Muscle of leg (tissue), 11 donors: ENCODE results near the gene GPAM. TPM values are rescaled to one million over a fixed set of nuclear protein-coding genes. Genes with fewer than 3 reads are reported as not detected.

Source experiments
- DNase-seq: peaks from one replicate; pipeline ENCODE4 v3.0.0; 2013
- H3K27ac ChIP-seq: one replicate; pipeline ENCODE4 v1.5.1; 2013; ENCODE audit warnings: mild to moderate bottlenecking, low read length, control low read depth
- H3K27me3 ChIP-seq: one replicate; pipeline ENCODE4 v1.6.1; 2013; ENCODE audit warnings: low read length; ENCODE audit not compliant: control insufficient read depth, insufficient read depth
- H3K36me3 ChIP-seq: one replicate; pipeline ENCODE4 v1.6.1; 2013; ENCODE audit warnings: low read length; ENCODE audit not compliant: control insufficient read depth, insufficient read depth
- H3K4me1 ChIP-seq: one replicate; pipeline ENCODE4 v1.6.1; 2013; ENCODE audit warnings: low read length; ENCODE audit not compliant: control insufficient read depth, insufficient read depth
- H3K4me3 ChIP-seq: one replicate; pipeline ENCODE4 v1.5.1; 2013; ENCODE audit warnings: low read length, control low read depth
- H3K9me3 ChIP-seq: replicated peaks from 2 replicates; pipeline ENCODE4 v1.6.1; 2013; ENCODE audit warnings: low read depth, low read length; ENCODE audit not compliant: control insufficient read depth
- WGBS: methylation state at CpG from one replicate; pipeline ENCODE4 v1.1.5; 2013; ENCODE audit warnings: missing lambda C conversion rate; ENCODE audit not compliant: insufficient coverage; 5-methylcytosine and 5-hydroxymethylcytosine counted together
- polyA plus RNA-seq, 8 donors: library from polyadenylated mRNA; unstranded; fragments of 120-200 nt; gene quantifications; one replicate each; pipeline versions ENCODE4 v1.2.1 to v1.2.3, GENCODE V29; 2013; ENCODE audit warnings: inconsistent platforms in 1 of 8, low replicate concordance in 1 of 8; ENCODE audit not compliant: insufficient read length in 8 of 8, insufficient read depth in 1 of 8
- total RNA-seq: library from RNA; stranded (reverse); fragments of 120-200 nt; gene quantifications from one replicate; pipeline ENCODE4 v1.2.4, GENCODE V29; 2013

The GPAM gene
- total and polyA plus RNA-seq, 9 donors, result 7.0 to 14.9 (median 10.4) TPM

- DNase-seq, result no peak
- no peak overlapping the region for H3K4me3 ChIP-seq
- no peaks in the 10 kb centered on the region for H3K27me3 ChIP-seq
- H3K27ac ChIP-seq, result no peak overlapping the region
- no peaks in the 10 kb centered on the region for H3K9me3 ChIP-seq
- no peaks in the 10 kb centered on the region for H3K4me1 ChIP-seq
- no peaks in the 10 kb centered on the region for H3K36me3 ChIP-seq
- WGBS, result 67% methylated on average over 3 of the region's 5 CpGs
Measured at GRCh38 chr10:112189465-112189864, 5.9 kb upstream of the GPAM start.

DNA sequence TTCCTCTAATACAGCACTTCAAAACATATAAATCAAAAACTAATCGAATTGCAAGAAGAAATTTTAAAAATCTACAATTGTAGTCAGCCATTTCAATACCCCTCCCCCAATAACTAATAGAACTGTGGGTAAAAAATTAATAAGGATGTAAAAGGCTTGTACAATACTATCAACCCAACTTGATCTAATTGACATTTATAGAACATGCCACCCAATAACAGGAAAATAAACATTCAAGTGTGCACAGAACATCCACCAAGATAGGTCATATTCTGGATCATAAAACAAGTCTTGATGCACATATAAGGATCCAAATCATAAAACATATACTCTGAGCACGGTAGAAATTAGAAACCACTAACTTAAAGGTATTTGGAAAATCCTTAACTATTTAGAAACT is 4.0 kb upstream of the GPAM start:
- no peaks in the 10 kb centered on the region for H3K36me3 ChIP-seq
- WGBS, result no CpG with 5 or more reads among the region's 2 CpGs
- H3K4me1 ChIP-seq, result peaks cover 6% of the 10 kb centered on the region
- H3K27ac ChIP-seq, result no peak overlapping the region
- H3K4me3 ChIP-seq, result no peak overlapping the region
- no peaks in the 10 kb centered on the region for H3K27me3 ChIP-seq
- DNase-seq, result no peak
- H3K9me3 ChIP-seq, result no peaks in the 10 kb centered on the region

- H3K27me3 ChIP-seq, result no peaks in the 10 kb centered on the region
- no peaks in the 10 kb centered on the region for H3K9me3 ChIP-seq
- no peak overlapping the region for H3K4me3 ChIP-seq
- H3K4me1 ChIP-seq, result peaks cover 6% of the 10 kb centered on the region
- DNase-seq, result no peak
- no peaks in the 10 kb centered on the region for H3K36me3 ChIP-seq
- WGBS, result no CpG with 5 or more reads among the region's 1 CpG
- no peak overlapping the region for H3K27ac ChIP-seq
Measured at GRCh38 chr10:112185959-112186358, 2.4 kb upstream of the GPAM start.

GRCh38 chr10:112184379-112184778 is 814 bp upstream of the GPAM start:
- no peaks in the 10 kb centered on the region for H3K36me3 ChIP-seq
- H3K9me3 ChIP-seq, result no peaks in the 10 kb centered on the region
- peaks cover 6% of the 10 kb centered on the region for H3K4me1 ChIP-seq
- DNase-seq, result peak; percentile 4
- no peaks in the 10 kb centered on the region for H3K27me3 ChIP-seq
- peak overlapping the region; percentile 89 for H3K27ac ChIP-seq
- WGBS, result no CpG with 5 or more reads among the region's 2 CpGs
- peak overlapping the region; percentile 96 for H3K4me3 ChIP-seq

- Histone ChIP-seq H3K4me3 (peak overlapping the region; percentile 96), H3K36me3 (no peaks in the 10 kb centered on the region), H3K9me3 (no peaks in the 10 kb centered on the region), H3K27me3 (no peaks in the 10 kb centered on the region), H3K4me1 (peaks cover 6% of the 10 kb centered on the region), H3K27ac (peak overlapping the region; percentile 89)
- 0% methylated on average over 3 of the region's 5 CpGs for WGBS
- no peak for DNase-seq
Measured at GRCh38 chr10:112184052-112184371, 447 bp upstream of the GPAM start.

GRCh38 chr10:112182784-112183328 is 709 bp downstream of the GPAM start:
- H3K9me3 ChIP-seq, result no peaks in the 10 kb centered on the region
- peaks cover 6% of the 10 kb centered on the region for H3K4me1 ChIP-seq
- WGBS, result 21% methylated on average over 4 of the region's 10 CpGs
- H3K36me3 ChIP-seq, result no peaks in the 10 kb centered on the region
- peak overlapping the region; percentile 70 for H3K27ac ChIP-seq
- no peak for DNase-seq
- H3K4me3 ChIP-seq, result peak overlapping the region; percentile 96
- H3K27me3 ChIP-seq, result no peaks in the 10 kb centered on the region

- Histone ChIP-seq H3K4me1 (no peaks in the 10 kb centered on the region), H3K27me3 (no peaks in the 10 kb centered on the region), H3K36me3 (peaks cover 16% of the 10 kb centered on the region), H3K4me3 (no peak overlapping the region), H3K9me3 (no peaks in the 10 kb centered on the region), H3K27ac (no peak overlapping the region)
- WGBS, result 100% methylated on average over 1 of the region's 1 CpG
- DNase-seq, result no peak
Measured at GRCh38 chr10:112177247-112177646, 6.3 kb downstream of the GPAM start.

DNA sequence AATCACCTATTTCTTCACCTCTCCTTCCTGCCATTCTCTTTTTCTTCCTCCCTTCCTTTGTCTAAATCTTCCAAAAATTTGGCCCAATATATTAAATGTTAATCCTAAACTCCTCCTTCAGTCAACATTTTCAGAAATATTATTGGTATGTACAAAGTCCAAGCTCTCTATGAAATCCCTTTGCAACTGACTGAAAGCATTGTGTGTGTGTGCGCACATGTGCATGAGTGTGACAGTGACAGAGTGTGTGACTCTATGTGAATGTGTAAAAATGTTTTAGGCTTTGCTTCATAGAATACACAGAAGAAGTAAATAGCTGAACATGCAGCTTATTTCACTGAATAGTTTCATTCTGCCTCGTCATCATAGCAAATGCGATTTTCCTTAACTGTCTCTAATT is 7.0 kb downstream of the GPAM start:
- Histone ChIP-seq H3K9me3 (no peaks in the 10 kb centered on the region), H3K27me3 (no peaks in the 10 kb centered on the region), H3K4me3 (no peak overlapping the region), H3K27ac (no peak overlapping the region), H3K4me1 (no peaks in the 10 kb centered on the region), H3K36me3 (peaks cover 16% of the 10 kb centered on the region)
- 100% methylated on average over 1 of the region's 3 CpGs for WGBS
- no peak for DNase-seq

DNA sequence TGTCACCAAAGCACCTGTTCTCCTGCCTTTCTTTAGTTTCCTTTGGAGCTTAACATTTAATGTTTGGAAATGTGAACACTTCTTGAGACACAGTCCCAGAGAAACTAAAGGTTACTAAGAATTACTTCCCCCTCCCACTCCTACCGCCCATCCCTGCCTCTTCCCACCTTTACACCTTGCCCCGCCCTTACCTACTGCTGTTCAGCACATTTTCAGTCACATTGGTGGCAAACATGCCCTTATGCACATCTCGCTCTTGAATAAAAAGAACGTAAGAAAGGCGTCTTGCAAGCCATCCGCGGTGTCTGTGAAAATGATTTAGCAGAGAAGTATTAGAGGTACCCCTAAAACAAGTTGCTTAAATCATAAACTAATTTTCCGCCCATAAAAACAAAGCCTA is 8.2 kb downstream of the GPAM start:
- no peaks in the 10 kb centered on the region for H3K27me3 ChIP-seq
- H3K4me3 ChIP-seq, result no peak overlapping the region
- H3K36me3 ChIP-seq, result peaks cover 26% of the 10 kb centered on the region
- WGBS, result 96% methylated on average over 4 of the region's 8 CpGs
- H3K9me3 ChIP-seq, result no peaks in the 10 kb centered on the region
- no peaks in the 10 kb centered on the region for H3K4me1 ChIP-seq
- DNase-seq, result no peak
- no peak overlapping the region for H3K27ac ChIP-seq

DNA sequence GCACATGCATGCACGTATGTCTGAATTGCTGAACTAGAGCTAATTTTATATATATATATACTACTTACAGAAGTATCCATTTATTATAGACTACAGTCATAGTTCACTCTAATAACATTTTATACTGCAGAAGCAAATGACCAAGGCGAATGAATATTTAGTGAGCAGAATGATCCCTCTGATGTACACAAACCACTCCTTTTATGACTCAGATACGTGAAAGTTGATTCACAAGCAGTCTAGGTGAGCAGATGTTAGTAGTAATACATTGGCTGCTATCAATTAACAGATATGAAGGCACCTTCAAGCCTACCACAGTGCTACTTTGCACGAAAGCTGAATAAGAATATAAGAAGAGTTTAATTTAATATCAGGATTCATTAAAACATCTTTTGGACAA is 10.4 kb downstream of the GPAM start:
- Histone ChIP-seq H3K27me3 (no peaks in the 10 kb centered on the region), H3K36me3 (peaks cover 35% of the 10 kb centered on the region), H3K9me3 (no peaks in the 10 kb centered on the region)

DNA sequence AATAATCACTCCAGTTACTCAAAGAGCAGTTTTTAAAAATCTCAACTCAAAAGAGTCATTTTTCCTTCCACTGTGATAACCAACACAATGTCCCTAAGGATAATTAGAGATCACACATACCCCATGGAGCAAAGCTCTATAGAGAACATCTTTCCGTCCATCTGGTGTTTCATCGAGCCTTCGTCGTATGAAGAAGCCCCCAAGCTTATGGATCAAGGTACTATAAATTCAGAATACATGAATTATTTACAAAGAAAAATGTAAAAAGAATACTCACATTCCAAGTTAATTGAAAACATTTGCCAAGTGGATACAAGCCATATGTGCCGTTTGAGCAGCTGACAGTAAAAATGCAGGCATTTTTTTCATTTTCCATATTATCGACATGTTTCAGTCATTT is 14.8 kb downstream of the GPAM start:
- no CpG with 5 or more reads among the region's 6 CpGs for WGBS
- DNase-seq, result no peak
- peaks cover 29% of the 10 kb centered on the region for H3K36me3 ChIP-seq
- H3K4me1 ChIP-seq, result no peaks in the 10 kb centered on the region
- no peak overlapping the region for H3K4me3 ChIP-seq
- no peak overlapping the region for H3K27ac ChIP-seq
- no peaks in the 10 kb centered on the region for H3K27me3 ChIP-seq
- H3K9me3 ChIP-seq, result no peaks in the 10 kb centered on the region

More for the DNA sequence above, 10.4 kb downstream of the GPAM start:
- WGBS, result no CpG with 5 or more reads among the region's 4 CpGs
- Histone ChIP-seq H3K4me1 (no peaks in the 10 kb centered on the region), H3K4me3 (no peak overlapping the region), H3K27ac (no peak overlapping the region)
- DNase-seq, result no peak
